Measurements from ENCODE around the gene LRP1. TPM values are rescaled to one million over a fixed set of nuclear protein-coding genes. Genes with fewer than 3 reads are reported as not detected.
A peak's percentile ranks its signal among the peaks of the same experiment; 100 is the strongest.

The LRP1 gene
- total RNA-seq, 2 experiments from 2014 or later = 6.6 to 8.5 TPM

GRCh38 chr12:57124261-57124877, 3.9 kb upstream of the LRP1 start:
- ChIA-PET CTCF (interaction anchor here (0.6 to 7.8 kb wide), 24 partner anchors 9 to 496 kb away, joined by 3 to 63 read pairs (median 4); partner anchors contain the start of gene STAT6), POLR2A (interaction anchor here (1.0 to 1.9 kb wide), 3 partner anchors 12 to 59 kb away, joined by 3 to 11 read pairs (median 6); partner anchors contain the start of gene STAT6)
- H3K36me3 Mint-ChIP-seq (ENCODE audit: low read depth) = no peaks in the 10 kb centered on the region

GRCh38 chr12:57126061-57126460, 2.2 kb upstream of the LRP1 start:
- Mint-ChIP-seq H3K4me1 (ENCODE audit: low read depth) (peaks cover 25% of the 10 kb centered on the region), H3K27ac (no peak overlapping the region), H3K4me3 (peak overlapping the region; percentile 23), H3K27me3 (peaks cover 4% of the 10 kb centered on the region), H3K9me3 (no peaks in the 10 kb centered on the region), H3K36me3 (ENCODE audit: low read depth) (no peaks in the 10 kb centered on the region)
- no peak overlapping the region for H3K27ac ChIP-seq (ENCODE audit: low read depth in 1 of 2, low read length in 2 of 2)
- H3K27me3 ChIP-seq (ENCODE audit: control insufficient read depth in 1 of 2, insufficient read depth in 2 of 2, low read length in 2 of 2) = no peaks in the 10 kb centered on the region
- H3K4me1 ChIP-seq (ENCODE audit: insufficient read depth, low read length) = peaks cover 28% of the 10 kb centered on the region
- H3K36me3 ChIP-seq (ENCODE audit: insufficient read depth, low read length) = no peaks in the 10 kb centered on the region
- no peak overlapping the region for H3K4me3 ChIP-seq (ENCODE audit: low read length)
- ChIA-PET POLR2A (interaction anchor here (0.7 to 3.0 kb wide), 3 partner anchors 15 to 767 kb away, joined by 3 to 37 read pairs (median 5); partner anchors contain the start of genes NEMP1 and STAT6), CTCF (interaction anchor here (1.0 to 7.8 kb wide), 6 partner anchors 14 to 113 kb away, joined by 3 to 63 read pairs (median 5); partner anchors contain the start of gene STAT6)
- ATAC-seq (ENCODE audit: poor library complexity) = no peak
- no peaks in the 10 kb centered on the region for H3K9me3 ChIP-seq (ENCODE audit: control insufficient read depth in 1 of 2, insufficient read depth in 1 of 2, low read length in 2 of 2)
- intact Hi-C loops (cut with DNase I, micrococcal nuclease) = loop anchor here (5.0 kb wide), 3 partner anchors 111 to 374 kb away; partner anchors contain the start of gene PRIM1 (in 1 of the 2)
- DNase-seq = no peak
- no peak for TF ChIP-seq CTCF (IDR thresholded peaks at IDR 0.05)

More at GRCh38 chr12:57124261-57124877, 3.9 kb upstream of the LRP1 start:
- Histone ChIP-seq H3K27me3 (ENCODE audit: control insufficient read depth in 1 of 2, insufficient read depth in 2 of 2, low read length in 2 of 2) (no peaks in the 10 kb centered on the region), H3K4me3 (ENCODE audit: low read length) (no peak overlapping the region), H3K27ac (ENCODE audit: low read depth in 1 of 2, low read length in 2 of 2) (no peak overlapping the region), H3K36me3 (ENCODE audit: insufficient read depth, low read length) (no peaks in the 10 kb centered on the region), H3K9me3 (ENCODE audit: control insufficient read depth in 1 of 2, insufficient read depth in 1 of 2, low read length in 2 of 2) (no peaks in the 10 kb centered on the region), H3K4me1 (ENCODE audit: insufficient read depth, low read length) (peaks cover 28% of the 10 kb centered on the region)
- no peak overlapping the region for H3K27ac Mint-ChIP-seq
- no peaks in the 10 kb centered on the region for H3K9me3 Mint-ChIP-seq
- H3K4me3 Mint-ChIP-seq = peak overlapping the region; percentile 4
- ATAC-seq (ENCODE audit: poor library complexity) (peak; percentile 73), DNase-seq (peak; percentile 56 to 89 (median 70))
- TF ChIP-seq CTCF (IDR thresholded peaks at IDR 0.05) = peak; percentile 98
- intact Hi-C loops (cut with DNase I, micrococcal nuclease) = loop anchor here (1.0 to 2.0 kb wide), 3 partner anchors 48 to 59 kb away; no protein-coding TSS in a partner anchor
- no peaks in the 10 kb centered on the region for H3K27me3 Mint-ChIP-seq
- H3K4me1 Mint-ChIP-seq (ENCODE audit: low read depth) = peaks cover 13% of the 10 kb centered on the region

GRCh38 chr12:57126561-57126960, 1.7 kb upstream of the LRP1 start:
- intact Hi-C loops (cut with DNase I, micrococcal nuclease) = loop anchor here (5.0 kb wide), 3 partner anchors 111 to 374 kb away; partner anchors contain the start of gene PRIM1 (in 1 of the 2)
- no peaks in the 10 kb centered on the region for H3K9me3 ChIP-seq (ENCODE audit: control insufficient read depth in 1 of 2, insufficient read depth in 1 of 2, low read length in 2 of 2)
- ATAC-seq (ENCODE audit: poor library complexity) = no peak

More at GRCh38 chr12:57126561-57126960, 1.7 kb upstream of the LRP1 start:
- CTCF ChIA-PET = interaction anchor here (1.0 to 7.8 kb wide), 4 partner anchors 14 to 112 kb away, joined by 3 to 63 read pairs (median 12); partner anchors contain the start of gene STAT6
- Mint-ChIP-seq H3K27me3 (peaks cover 4% of the 10 kb centered on the region), H3K4me3 (peak overlapping the region; percentile 85), H3K27ac (no peak overlapping the region), H3K9me3 (no peaks in the 10 kb centered on the region), H3K4me1 (ENCODE audit: low read depth) (peaks cover 25% of the 10 kb centered on the region), H3K36me3 (ENCODE audit: low read depth) (no peaks in the 10 kb centered on the region)
- DNase-seq = no peak
- Histone ChIP-seq H3K4me3 (ENCODE audit: low read length) (no peak overlapping the region), H3K36me3 (ENCODE audit: insufficient read depth, low read length) (no peaks in the 10 kb centered on the region), H3K27me3 (ENCODE audit: control insufficient read depth in 1 of 2, insufficient read depth in 2 of 2, low read length in 2 of 2) (no peaks in the 10 kb centered on the region), H3K27ac (ENCODE audit: low read depth in 1 of 2, low read length in 2 of 2) (no peak overlapping the region), H3K4me1 (ENCODE audit: insufficient read depth, low read length) (peaks cover 28% of the 10 kb centered on the region)
- POLR2A ChIA-PET = interaction anchor here (1.4 to 3.0 kb wide), 3 partner anchors 15 to 116 kb away, joined by 3 to 37 read pairs (median 4); partner anchors contain the start of genes NEMP1 and STAT6
- no peak for TF ChIP-seq CTCF (IDR thresholded peaks at IDR 0.05)

All from CD4-positive, alpha-beta T cell (primary cell).